ENCODE measurements around the gene TSEN2.

The TSEN2 gene

GRCh38 chr3:12544652-12545472 is 60.6 kb downstream of the TSEN2 start:
- Mint-ChIP-seq H3K27ac (no peak overlapping the region), H3K4me1 (ENCODE audit: low read depth in 2 of 2) (no peaks in the 10 kb centered on the region), H3K4me3 (no peak overlapping the region), H3K36me3 (ENCODE audit: insufficient read depth) (no peaks in the 10 kb centered on the region), H3K27me3 (peaks cover 2% of the 10 kb centered on the region in 2 donors), H3K9me3 (no peaks in the 10 kb centered on the region)
- ATAC-seq (replicated peaks) = no peak
- no peak for DNase-seq

- no peaks in the 10 kb centered on the region for H3K4me1 Mint-ChIP-seq (ENCODE audit: low read depth in 2 of 2)
- no peak within 1 kb of the TSS for H3K27ac Mint-ChIP-seq
- no peaks in the 10 kb centered on the region for H3K36me3 Mint-ChIP-seq (ENCODE audit: insufficient read depth)
- DNase-seq (no peak), ATAC-seq (replicated peaks) (no peak)
- H3K27me3 Mint-ChIP-seq = peaks cover 7 to 8% of the 10 kb centered on the region in 2 donors
- H3K4me3 Mint-ChIP-seq = no peak within 1 kb of the TSS
- no peaks in the 10 kb centered on the region for H3K9me3 Mint-ChIP-seq
These were observed 61.2 kb downstream of the TSEN2 start, which contains the start of gene MKRN2OS for GRCh38 chr3:12545473-12545791. Gene MKRN2OS, minus strand, starts transcription at chr3:12545499. Its CDS starts 35 bp downstream, at chr3:12545464.

- no peak overlapping the region for H3K27ac Mint-ChIP-seq
- DNase-seq = no peak
- no peak for ATAC-seq (replicated peaks)
These were observed 65.9 kb downstream of the TSEN2 start for GRCh38 chr3:12549971-12550760.

GRCh38 chr3:12553921-12554391 is 69.7 kb downstream of the TSEN2 start:
- H3K27ac Mint-ChIP-seq = no peak overlapping the region
- DNase-seq = peak in 1 of 3 experiments; percentile 5
- H3K27me3 Mint-ChIP-seq = peaks cover 30 to 42% of the 10 kb centered on the region in 2 donors

More at GRCh38 chr3:12549971-12550760, 65.9 kb downstream of the TSEN2 start:
- no peaks in the 10 kb centered on the region for H3K9me3 Mint-ChIP-seq
- H3K27me3 Mint-ChIP-seq = peaks cover 28 to 33% of the 10 kb centered on the region in 2 donors
- H3K4me1 Mint-ChIP-seq (ENCODE audit: low read depth in 2 of 2) = peaks cover 5 to 7% of the 10 kb centered on the region in 2 donors
- H3K4me3 Mint-ChIP-seq = no peak overlapping the region
- no peaks in the 10 kb centered on the region for H3K36me3 Mint-ChIP-seq (ENCODE audit: insufficient read depth)

GRCh38 chr3:12556314-12556689 is 72.0 kb downstream of the TSEN2 start:
- H3K36me3 Mint-ChIP-seq (ENCODE audit: insufficient read depth) = peaks cover 10% of the 10 kb centered on the region
- peaks cover 39 to 55% of the 10 kb centered on the region in 2 donors for H3K4me1 Mint-ChIP-seq (ENCODE audit: low read depth in 2 of 2)
- peak in 1 of 3 experiments; percentile 1 for DNase-seq

More at GRCh38 chr3:12553921-12554391, 69.7 kb downstream of the TSEN2 start:
- Mint-ChIP-seq H3K4me1 (ENCODE audit: low read depth in 2 of 2) (peaks cover 26 to 34% of the 10 kb centered on the region in 2 donors), H3K4me3 (peak overlapping the region; percentile 71 to 74), H3K9me3 (no peaks in the 10 kb centered on the region), H3K36me3 (ENCODE audit: insufficient read depth) (peaks cover 10% of the 10 kb centered on the region)
- ATAC-seq (replicated peaks) = no peak

GRCh38 chr3:12556690-12557472 is 72.6 kb downstream of the TSEN2 start, which contains the start of gene MKRN2:
Gene MKRN2, plus strand, starts transcription at chr3:12557087. Its CDS starts 64 bp downstream, at chr3:12557151.
- H3K27me3 Mint-ChIP-seq = peaks cover 20 to 31% of the 10 kb centered on the region in 2 donors
- H3K27ac Mint-ChIP-seq = peak within 1 kb of the TSS; percentile 46 to 73

More at GRCh38 chr3:12556314-12556689, 72.0 kb downstream of the TSEN2 start:
- peak overlapping the region; percentile 46 to 73 for H3K27ac Mint-ChIP-seq
- peaks cover 20 to 31% of the 10 kb centered on the region in 2 donors for H3K27me3 Mint-ChIP-seq
- no peak for ATAC-seq (replicated peaks)
- H3K4me3 Mint-ChIP-seq = peak overlapping the region; percentile 81 to 91
- H3K9me3 Mint-ChIP-seq = no peaks in the 10 kb centered on the region

GRCh38 chr3:12557473-12558100 is 73.3 kb downstream of the TSEN2 start:
- Mint-ChIP-seq H3K27me3 (peaks cover 20 to 31% of the 10 kb centered on the region in 2 donors), H3K9me3 (no peaks in the 10 kb centered on the region), H3K4me1 (ENCODE audit: low read depth in 2 of 2) (peaks cover 46 to 59% of the 10 kb centered on the region in 2 donors), H3K27ac (peak overlapping the region; percentile 46 to 73), H3K36me3 (ENCODE audit: insufficient read depth) (peaks cover 10% of the 10 kb centered on the region), H3K4me3 (peak overlapping the region; percentile 81 to 91)
- no peak for ATAC-seq (replicated peaks)
- no peak for DNase-seq

More at GRCh38 chr3:12556690-12557472, 72.6 kb downstream of the TSEN2 start, which contains the start of gene MKRN2:
- Mint-ChIP-seq H3K4me1 (ENCODE audit: low read depth in 2 of 2) (peaks cover 42 to 59% of the 10 kb centered on the region in 2 donors), H3K4me3 (peak within 1 kb of the TSS; percentile 81 to 91), H3K36me3 (ENCODE audit: insufficient read depth) (peaks cover 10% of the 10 kb centered on the region), H3K9me3 (no peaks in the 10 kb centered on the region)
- DNase-seq = peak; percentile 76 to 84 (median 82)
- ATAC-seq (replicated peaks) = peak; percentile 94

GRCh38 chr3:12558706-12559105 is 74.4 kb downstream of the TSEN2 start:
- no peak for DNase-seq
- ATAC-seq (replicated peaks) = no peak
- peak overlapping the region; percentile 81 to 91 for H3K4me3 Mint-ChIP-seq
- H3K27me3 Mint-ChIP-seq = peaks cover 14 to 23% of the 10 kb centered on the region in 2 donors
- peaks cover 10% of the 10 kb centered on the region for H3K36me3 Mint-ChIP-seq (ENCODE audit: insufficient read depth)
- peaks cover 44 to 55% of the 10 kb centered on the region in 2 donors for H3K4me1 Mint-ChIP-seq (ENCODE audit: low read depth in 2 of 2)
- no peaks in the 10 kb centered on the region for H3K9me3 Mint-ChIP-seq
- H3K27ac Mint-ChIP-seq = no peak overlapping the region

- no peak for DNase-seq
- H3K9me3 Mint-ChIP-seq = no peaks in the 10 kb centered on the region
- no peak overlapping the region for H3K4me3 Mint-ChIP-seq
- H3K27ac Mint-ChIP-seq = no peak overlapping the region
- peaks cover 42 to 54% of the 10 kb centered on the region in 2 donors for H3K4me1 Mint-ChIP-seq (ENCODE audit: low read depth in 2 of 2)
- peaks cover 9 to 15% of the 10 kb centered on the region in 2 donors for H3K27me3 Mint-ChIP-seq
- peaks cover 10% of the 10 kb centered on the region for H3K36me3 Mint-ChIP-seq (ENCODE audit: insufficient read depth)
- no peak for ATAC-seq (replicated peaks)
These were observed 75.2 kb downstream of the TSEN2 start for GRCh38 chr3:12559520-12559919.

- Mint-ChIP-seq H3K4me1 (ENCODE audit: low read depth in 2 of 2) (peaks cover 43 to 57% of the 10 kb centered on the region in 2 donors), H3K27me3 (peaks cover 0 to 4% of the 10 kb centered on the region in 2 donors), H3K36me3 (ENCODE audit: insufficient read depth) (peaks cover 10% of the 10 kb centered on the region), H3K4me3 (no peak overlapping the region), H3K9me3 (no peaks in the 10 kb centered on the region), H3K27ac (peak overlapping the region; percentile 42 to 45)
- ATAC-seq (replicated peaks) (no peak), DNase-seq (no peak)
These were observed 76.4 kb downstream of the TSEN2 start for GRCh38 chr3:12560505-12561190.

- H3K36me3 Mint-ChIP-seq (ENCODE audit: insufficient read depth) = peaks cover 8% of the 10 kb centered on the region
- H3K27ac Mint-ChIP-seq = peak overlapping the region; percentile 26 to 62
- peaks cover 38 to 53% of the 10 kb centered on the region in 2 donors for H3K4me1 Mint-ChIP-seq (ENCODE audit: low read depth in 2 of 2)
These were observed 77.1 kb downstream of the TSEN2 start for GRCh38 chr3:12561397-12561796.

GRCh38 chr3:12562451-12562850 is 78.2 kb downstream of the TSEN2 start:
- Mint-ChIP-seq H3K36me3 (ENCODE audit: insufficient read depth) (peaks cover 3% of the 10 kb centered on the region), H3K27ac (peak overlapping the region in 1 of 2 donors; percentile 26), H3K9me3 (no peaks in the 10 kb centered on the region), H3K27me3 (no peaks in the 10 kb centered on the region), H3K4me1 (ENCODE audit: low read depth in 2 of 2) (peaks cover 34 to 54% of the 10 kb centered on the region in 2 donors), H3K4me3 (no peak overlapping the region)
- DNase-seq (no peak), ATAC-seq (replicated peaks) (no peak)

More at GRCh38 chr3:12561397-12561796, 77.1 kb downstream of the TSEN2 start:
- no peak for DNase-seq
- ATAC-seq (replicated peaks) = no peak
- Mint-ChIP-seq H3K9me3 (no peaks in the 10 kb centered on the region), H3K27me3 (no peaks in the 10 kb centered on the region), H3K4me3 (no peak overlapping the region)
